Body of pancreas (tissue), 4 donors: ENCODE data around the gene ATF7. TPM values are rescaled to one million over a fixed set of nuclear protein-coding genes. Genes with fewer than 3 reads are reported as not detected.

ENCODE experiments used
- ATAC-seq: fragments of 150-250 bp; one replicate; pipeline ENCODE4 v1.9.1; 2016
- DNase-seq, 4 donors: peaks; one replicate each; pipeline ENCODE4 v3.0.0-alpha.2; 2019
- H3K27ac ChIP-seq, 4 donors: fragments of 200-600 bp; sonication (generic); 1 replicate in 3 of 4; 2 replicates in 1 of 4; pipeline versions ENCODE4 v1.5.1 to v1.6.1; 2016 to 2019; ENCODE audit warnings: mild to moderate bottlenecking in 1 of 4, mixed read lengths in 1 of 4, moderate library complexity in 1 of 4
- H3K27me3 ChIP-seq, 2 donors: fragments of 200-600 bp; sonication (generic); one replicate each; pipeline ENCODE4 v1.6.0; 2016; ENCODE audit warnings: mild to moderate bottlenecking in 1 of 2
- H3K36me3 ChIP-seq, 2 donors: fragments of 200-600 bp; sonication (generic); replicated peaks in 1 of 2; 2 replicates each; pipeline ENCODE4 v1.5.1; 2016; ENCODE audit warnings: low read depth in 2 of 2; ENCODE audit not compliant: insufficient read depth in 1 of 2
- H3K4me1 ChIP-seq: fragments of 200-600 bp; sonication (generic); one replicate; pipeline ENCODE4 v1.6.0; 2016
- H3K4me3 ChIP-seq, 2 donors: fragments of 200-600 bp; sonication (generic); 1 replicate in 1 of 2; 2 replicates in 1 of 2; pipeline ENCODE4 v1.5.1; 2016 to 2019
- H3K9me3 ChIP-seq, 3 donors: fragments of 200-600 bp; sonication (generic); 1 replicate in 2 of 3; 2 replicates in 1 of 3; pipeline ENCODE4 v1.5.1; 2016
- POLR2A ChIP-seq, 3 donors: fragments of 450-650 bp; IDR thresholded peaks; one replicate each; pipeline ENCODE4 v1.6.1; 2016; ENCODE audit warnings: antibody characterized with exemption in 3 of 3, mild to moderate bottlenecking in 2 of 3
- WGBS, 2 donors: methylation state at CpG; one replicate each; pipeline ENCODE4 v1.1.5; 2017; 5-methylcytosine and 5-hydroxymethylcytosine counted together
- intact Hi-C: fragments of 100-400 bp; cut with DNase I; formaldehyde crosslinking; loops from one replicate; pipeline ENCODE4 v1.15.1; 2023
- total RNA-seq, 2 donors: library from RNA; depleted of rRNA; stranded (reverse); fragments of >200 nt; gene quantifications; one replicate each; pipeline ENCODE4 v1.1.0, GENCODE V29; 2016
- TF ChIP-seq, protein P1 (sequence below), 7 experiments: fragments of 450-650 bp in 4 of 7; fragments of 200-600 bp in 3 of 7; sonication (generic) in 3 of 7; IDR thresholded peaks; one replicate each; pipeline ENCODE4 v1.5.1; 2016 to 2019; ENCODE audit warnings: antibody characterized with exemption in 7 of 7

The ATF7 gene
- total RNA-seq, 2 donors from 2014 or later, result 12.9 to 21.3 TPM

DNA sequence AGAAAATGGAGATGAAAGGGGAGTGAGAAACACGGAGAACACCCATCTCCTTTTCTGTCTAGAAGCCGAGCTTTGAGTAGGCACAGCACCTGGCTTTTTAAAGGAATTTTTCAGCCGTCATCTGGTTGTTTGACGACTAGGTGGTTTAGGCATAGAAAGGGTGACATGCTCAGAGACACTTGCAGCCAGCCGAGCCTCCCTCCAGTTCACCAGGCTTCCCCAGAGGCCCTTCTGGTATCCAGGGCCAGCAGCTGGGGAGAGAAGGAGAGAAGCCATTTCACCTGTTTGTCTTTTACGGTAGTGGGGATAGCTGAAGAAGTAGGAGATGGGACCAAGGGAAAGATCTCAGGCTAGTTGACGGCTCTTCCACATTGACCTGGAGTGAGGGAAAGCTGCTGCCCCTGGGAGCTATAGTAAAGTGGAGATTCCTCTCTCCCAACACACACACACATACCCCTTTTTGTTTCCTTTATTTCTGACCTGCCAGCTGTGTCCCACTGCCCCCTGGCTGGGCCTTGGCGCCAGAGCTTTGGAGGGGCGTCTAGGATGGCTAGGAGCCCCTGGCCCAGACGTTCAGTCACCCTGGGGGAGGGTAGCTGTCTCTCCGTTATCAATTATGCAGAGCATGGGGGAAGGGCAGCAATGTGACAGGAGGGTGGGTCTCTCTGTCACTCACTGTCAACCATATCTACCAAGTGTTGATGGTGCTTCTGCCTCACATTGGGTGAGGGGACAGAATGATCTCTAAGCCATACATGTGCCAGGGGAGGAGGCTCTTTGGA, 132.4 kb downstream of the ATF7 start:
- H3K9me3 ChIP-seq, result no peaks in the 10 kb centered on the region
- no peaks in the 10 kb centered on the region for H3K36me3 ChIP-seq
- H3K4me3 ChIP-seq, result no peak overlapping the region
- intact Hi-C loops, result no loop called here
- no peaks in the 10 kb centered on the region for H3K27me3 ChIP-seq
- H3K4me1 ChIP-seq, result peaks cover 35% of the 10 kb centered on the region
- WGBS, 2 donors, result 24 to 28% methylated on average over 9 to 11 of the region's 11 CpGs
- no peak for TF ChIP-seq POLR2A (IDR thresholded peaks at IDR 0.05)
- TF ChIP-seq, protein P1, sequence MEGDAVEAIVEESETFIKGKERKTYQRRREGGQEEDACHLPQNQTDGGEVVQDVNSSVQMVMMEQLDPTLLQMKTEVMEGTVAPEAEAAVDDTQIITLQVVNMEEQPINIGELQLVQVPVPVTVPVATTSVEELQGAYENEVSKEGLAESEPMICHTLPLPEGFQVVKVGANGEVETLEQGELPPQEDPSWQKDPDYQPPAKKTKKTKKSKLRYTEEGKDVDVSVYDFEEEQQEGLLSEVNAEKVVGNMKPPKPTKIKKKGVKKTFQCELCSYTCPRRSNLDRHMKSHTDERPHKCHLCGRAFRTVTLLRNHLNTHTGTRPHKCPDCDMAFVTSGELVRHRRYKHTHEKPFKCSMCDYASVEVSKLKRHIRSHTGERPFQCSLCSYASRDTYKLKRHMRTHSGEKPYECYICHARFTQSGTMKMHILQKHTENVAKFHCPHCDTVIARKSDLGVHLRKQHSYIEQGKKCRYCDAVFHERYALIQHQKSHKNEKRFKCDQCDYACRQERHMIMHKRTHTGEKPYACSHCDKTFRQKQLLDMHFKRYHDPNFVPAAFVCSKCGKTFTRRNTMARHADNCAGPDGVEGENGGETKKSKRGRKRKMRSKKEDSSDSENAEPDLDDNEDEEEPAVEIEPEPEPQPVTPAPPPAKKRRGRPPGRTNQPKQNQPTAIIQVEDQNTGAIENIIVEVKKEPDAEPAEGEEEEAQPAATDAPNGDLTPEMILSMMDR (IDR thresholded peaks at IDR 0.05), result no peak
- peak overlapping the region; percentile 71 to 88 (median 79) for H3K27ac ChIP-seq
- DNase-seq, result peak in 1 of 4 donors; percentile 9
- no peak for ATAC-seq

- Histone ChIP-seq H3K27me3 (no peaks in the 10 kb centered on the region), H3K27ac (peak overlapping the region; percentile 71 to 88 (median 79)), H3K9me3 (no peaks in the 10 kb centered on the region), H3K4me1 (peaks cover 35% of the 10 kb centered on the region), H3K36me3 (no peaks in the 10 kb centered on the region), H3K4me3 (peak overlapping the region; percentile 38 to 45)
- intact Hi-C loops, result no loop called here
- 0 to 2% methylated on average over 9 to 49 of the region's 52 CpGs for WGBS, 2 donors
- peak; percentile 93 for ATAC-seq
- DNase-seq, result peak; percentile 95 to 97 (median 96)
- TF ChIP-seq, protein P1 (IDR thresholded peaks at IDR 0.05), result no peak
- peak; percentile 62 to 94 (median 90) for TF ChIP-seq POLR2A (IDR thresholded peaks at IDR 0.05)
Observed at GRCh38 chr12:53492830-53493609, 133.2 kb downstream of the ATF7 start.

- Histone ChIP-seq H3K4me3 (peak overlapping the region in 1 of 2 donors; percentile 38), H3K27me3 (no peaks in the 10 kb centered on the region), H3K4me1 (peaks cover 35% of the 10 kb centered on the region), H3K36me3 (no peaks in the 10 kb centered on the region), H3K27ac (peak overlapping the region; percentile 71 to 88 (median 79)), H3K9me3 (no peaks in the 10 kb centered on the region)
- WGBS, 2 donors, result 57 to 63% methylated on average over 20 of the region's 20 CpGs
- intact Hi-C loops, result no loop called here
- ATAC-seq (no peak), DNase-seq (peak in 1 of 4 donors; percentile 16)
- TF ChIP-seq, protein P1 (IDR thresholded peaks at IDR 0.05), result no peak
- TF ChIP-seq POLR2A (IDR thresholded peaks at IDR 0.05), result no peak
Observed at GRCh38 chr12:53492188-53492587, 134.0 kb downstream of the ATF7 start.

DNA sequence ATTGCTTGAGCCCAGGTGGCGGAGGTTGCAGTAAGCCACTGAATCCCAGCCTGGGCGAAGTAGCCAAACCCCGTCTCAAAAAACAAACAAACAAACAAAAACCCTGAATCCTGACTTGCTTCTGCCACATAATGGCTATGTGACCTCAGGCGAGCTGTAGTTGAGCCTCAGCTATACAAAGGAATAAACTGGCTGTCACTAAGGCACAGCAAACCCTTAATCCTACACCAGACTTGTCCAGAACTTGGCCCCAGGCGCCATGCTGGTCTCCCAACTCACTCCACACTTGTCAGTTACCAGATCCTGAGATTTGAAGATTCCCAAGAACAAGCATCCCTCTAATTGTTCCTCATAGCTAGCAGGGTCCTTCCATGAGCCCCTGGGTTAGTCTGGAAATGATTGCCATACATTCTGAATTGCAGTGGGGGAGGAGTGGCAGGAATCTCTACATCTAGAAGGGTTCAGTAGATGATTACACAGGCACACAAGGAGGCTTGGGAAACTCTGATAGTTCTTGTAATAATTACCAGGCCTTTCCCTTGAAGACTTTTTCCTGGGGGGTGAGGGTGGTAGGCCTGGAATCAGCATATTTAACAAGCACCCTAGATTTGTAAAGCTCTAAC, 136.8 kb downstream of the ATF7 start:
- intact Hi-C loops, result no loop called here
- DNase-seq (no peak), ATAC-seq (no peak)
- no peak overlapping the region for H3K27ac ChIP-seq
- H3K9me3 ChIP-seq, result no peaks in the 10 kb centered on the region
- H3K36me3 ChIP-seq, result peaks cover 0 to 8% of the 10 kb centered on the region in 2 donors
- TF ChIP-seq, protein P1 (IDR thresholded peaks at IDR 0.05), result no peak
- no peak for TF ChIP-seq POLR2A (IDR thresholded peaks at IDR 0.05)
- H3K27me3 ChIP-seq, result no peaks in the 10 kb centered on the region
- H3K4me3 ChIP-seq, result no peak overlapping the region
- WGBS, 2 donors, result 94 to 95% methylated on average over 5 of the region's 5 CpGs
- H3K4me1 ChIP-seq, result peaks cover 21% of the 10 kb centered on the region
